Activated T-cell treated with anti-CD3 and anti-CD28 coated beads, Interleukin-2, amount 50 U/mL, for 72 hours (primary cell): ENCODE results near the gene POLR3E. TPM values are rescaled to one million over a fixed set of nuclear protein-coding genes. Genes with fewer than 3 reads are reported as not detected.

ENCODE experiments used
- total RNA-seq, 2 donors: library from RNA; stranded (reverse); gene quantifications; one replicate each; pipeline ENCODE4 v1.2.3, GENCODE V29; 2022

Gene POLR3E
- total RNA-seq, 2 donors from 2014 or later, result 57.5 to 59.5 TPM

Other genes with a start within 250 kb of the POLR3E start
- under 1 TPM; 0.10 to 0.16 TPM for gene VWA3A, start 204.9 kb upstream of the POLR3E start, total RNA-seq
- gene SDR42E2, start 134.9 kb upstream of the POLR3E start, total RNA-seq, result under 1 TPM in 1 of 2 donors, not detected in 1; 0.19 TPM
- 10 to 100 TPM; 19.4 to 23.9 TPM for gene EEF2K, start 91.1 kb upstream of the POLR3E start, total RNA-seq
- gene CDR2, start 77.2 kb downstream of the POLR3E start, total RNA-seq, result 10 to 100 TPM; 50.0 to 57.2 TPM
- gene NPIPB5, start 213.5 kb downstream of the POLR3E start, total RNA-seq, result 100 to 1,000 TPM; 290 to 374 TPM